Dermis blood vessel endothelial cell (primary cell): ENCODE data around the gene SHKBP1. TPM values are rescaled to one million over a fixed set of nuclear protein-coding genes. Genes with fewer than 3 reads are reported as not detected.
"Not testable (repeated sequence)": the region's sequence is repeated elsewhere in the genome, so short reads cannot be mapped to it uniquely, and the experiment has no call there.

Experiments used
- DNase-seq: peaks from one replicate; pipeline ENCODE4 v3.0.0; 2010
- total RNA-seq: library from RNA; depleted of rRNA; stranded (reverse); fragments of >200 nt; gene quantifications from 2 replicates; pipeline ENCODE4 v1.2.3, GENCODE V29; 2014

SHKBP1 gene
- total RNA-seq, 1 donor from 2014 or later, result 27.7 TPM

DNA sequence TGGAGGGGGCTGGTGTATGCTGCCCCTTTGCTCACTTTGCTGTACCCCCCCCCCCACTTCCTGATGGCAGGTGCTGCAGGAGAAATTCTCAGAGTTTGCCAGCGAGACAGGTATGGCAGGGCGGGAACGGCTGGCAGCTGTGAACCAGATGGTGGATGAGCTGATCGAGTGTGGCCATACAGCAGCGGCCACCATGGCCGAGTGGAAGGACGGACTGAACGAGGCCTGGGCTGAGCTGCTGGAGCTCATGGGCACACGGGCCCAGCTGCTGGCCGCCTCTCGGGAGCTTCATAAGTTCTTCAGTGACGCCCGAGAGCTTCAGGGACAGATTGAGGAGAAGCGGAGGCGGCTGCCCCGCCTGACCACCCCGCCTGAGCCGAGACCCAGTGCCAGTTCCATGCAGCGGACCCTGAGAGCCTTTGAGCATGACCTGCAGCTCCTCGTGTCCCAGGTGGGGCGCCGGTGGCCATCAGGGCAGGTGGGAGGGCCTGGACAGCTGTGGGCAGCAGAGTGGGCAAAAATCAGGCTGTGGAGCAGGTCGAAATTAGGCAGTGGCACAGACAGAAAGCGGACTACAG, 19.6 kb upstream of the SHKBP1 start:
- DNase-seq, result no peak

DNA sequence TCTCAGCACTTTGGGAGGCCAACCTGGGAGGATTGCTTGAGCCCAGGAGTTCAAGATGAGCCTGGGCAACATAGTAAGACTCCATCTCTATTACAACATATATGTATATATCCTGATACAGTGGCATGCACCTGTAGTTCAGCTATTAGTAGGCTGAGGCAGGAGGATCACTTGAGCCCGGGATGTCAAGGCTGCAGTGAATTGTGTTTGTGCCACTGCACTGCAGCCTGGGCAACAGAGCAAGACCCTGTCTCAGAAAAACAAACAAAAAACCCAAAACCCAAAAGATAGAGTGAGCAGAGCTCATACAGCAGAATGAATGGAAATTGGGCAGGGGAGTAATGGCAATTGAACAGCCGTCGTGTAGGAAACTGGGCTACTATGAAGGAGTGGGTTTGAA, 17.3 kb upstream of the SHKBP1 start:
- DNase-seq, result no peak

GRCh38 chr19:40560092-40560507, 16.6 kb upstream of the SHKBP1 start:
- no peak for DNase-seq

GRCh38 chr19:40561947-40562346, 14.7 kb upstream of the SHKBP1 start:
- DNase-seq, result no peak

- DNase-seq, result not testable (repeated sequence)
These were observed 12.1 kb upstream of the SHKBP1 start for GRCh38 chr19:40564535-40564934.

DNA sequence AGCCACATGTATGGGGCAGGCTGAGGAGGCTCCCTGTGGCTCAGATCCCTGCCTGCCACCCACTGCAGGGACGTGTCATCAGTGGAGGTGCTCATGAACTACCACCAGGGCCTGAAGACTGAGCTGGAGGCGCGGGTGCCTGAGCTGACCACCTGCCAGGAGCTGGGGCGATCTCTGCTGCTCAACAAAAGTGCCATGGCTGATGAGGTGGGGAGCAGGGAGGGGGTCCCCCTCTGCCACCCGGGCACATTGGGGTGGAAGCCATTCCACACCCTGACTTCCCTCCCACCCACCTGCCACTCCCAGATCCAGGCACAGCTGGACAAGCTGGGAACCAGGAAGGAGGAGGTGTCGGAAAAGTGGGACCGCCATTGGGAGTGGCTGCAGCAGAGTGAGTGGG, 11.3 kb upstream of the SHKBP1 start:
- DNase-seq, result no peak

GRCh38 chr19:40565910-40566495, 10.7 kb upstream of the SHKBP1 start:
- no peak for DNase-seq

DNA sequence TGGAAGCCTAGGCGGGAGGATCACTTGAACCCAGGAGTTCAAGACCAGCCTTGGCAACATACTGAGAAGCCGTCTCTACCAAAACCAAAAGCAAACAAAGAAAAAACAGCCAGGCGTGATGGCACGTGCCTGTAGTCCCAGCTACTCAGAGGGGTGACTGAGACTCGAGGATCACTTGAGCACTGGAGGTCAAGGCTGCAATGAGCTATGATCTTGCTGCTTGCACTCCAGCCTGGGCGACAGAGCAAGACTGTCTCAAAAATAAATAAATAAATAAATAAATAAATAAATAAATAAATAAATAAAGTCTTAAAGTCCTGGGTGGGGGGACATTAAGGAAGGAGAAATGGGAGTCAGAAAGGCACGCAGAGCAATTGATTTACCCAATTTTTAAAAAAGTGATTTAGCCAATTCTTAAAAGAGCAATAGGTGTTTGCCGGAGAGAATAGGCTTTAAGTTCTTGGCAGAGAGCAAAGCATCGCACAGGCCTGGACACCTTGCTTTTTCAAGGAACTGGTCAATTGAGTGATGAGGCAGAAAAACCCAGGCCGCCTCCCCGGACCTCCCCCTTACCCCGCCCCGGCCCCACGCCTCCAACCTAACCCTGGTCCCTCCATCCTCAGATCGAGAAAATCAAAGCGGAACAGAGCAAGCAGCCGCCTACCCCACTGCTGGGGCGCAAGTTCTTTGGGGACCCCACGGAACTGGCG, 9.5 kb upstream of the SHKBP1 start:
- DNase-seq, result no peak

DNA sequence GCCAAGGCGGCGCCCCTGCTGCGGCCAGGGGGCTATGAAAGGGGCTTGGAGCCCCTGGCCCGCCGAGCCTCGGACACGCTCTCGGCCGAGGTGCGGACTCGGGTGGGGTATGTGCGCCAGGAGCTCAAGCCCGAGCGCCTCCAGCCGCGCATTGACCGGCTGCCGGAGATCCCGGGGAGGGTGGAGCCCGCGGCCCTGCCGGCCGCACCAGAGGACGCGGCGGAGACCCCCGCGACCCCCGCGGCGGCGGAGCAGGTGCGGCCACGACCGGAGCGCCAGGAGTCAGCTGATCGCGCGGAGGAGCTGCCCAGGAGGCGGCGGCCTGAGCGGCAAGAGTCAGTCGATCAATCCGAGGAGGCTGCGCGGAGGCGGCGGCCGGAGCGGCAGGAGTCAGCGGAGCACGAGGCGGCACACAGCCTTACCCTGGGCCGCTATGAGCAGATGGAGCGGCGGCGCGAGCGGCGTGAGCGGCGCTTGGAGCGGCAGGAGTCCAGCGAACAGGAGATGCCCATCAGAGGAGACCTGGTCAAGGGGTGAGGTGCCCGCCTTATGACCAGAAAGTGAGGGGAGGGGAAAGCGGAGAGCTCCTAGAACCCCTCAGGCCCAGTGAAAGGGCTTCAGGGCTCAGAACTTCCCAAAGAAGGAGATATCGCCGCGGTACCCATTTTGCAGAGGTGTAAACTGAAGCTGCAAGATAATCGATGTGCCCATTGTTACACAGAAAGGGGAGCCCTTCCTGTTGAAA, 8.8 kb upstream of the SHKBP1 start:
- no peak for DNase-seq

- peak; percentile 100 for DNase-seq
These were observed 6.2 kb upstream of the SHKBP1 start for GRCh38 chr19:40570313-40571004.

- DNase-seq, result no peak
These were observed 5.7 kb upstream of the SHKBP1 start for GRCh38 chr19:40571005-40571318.

DNA sequence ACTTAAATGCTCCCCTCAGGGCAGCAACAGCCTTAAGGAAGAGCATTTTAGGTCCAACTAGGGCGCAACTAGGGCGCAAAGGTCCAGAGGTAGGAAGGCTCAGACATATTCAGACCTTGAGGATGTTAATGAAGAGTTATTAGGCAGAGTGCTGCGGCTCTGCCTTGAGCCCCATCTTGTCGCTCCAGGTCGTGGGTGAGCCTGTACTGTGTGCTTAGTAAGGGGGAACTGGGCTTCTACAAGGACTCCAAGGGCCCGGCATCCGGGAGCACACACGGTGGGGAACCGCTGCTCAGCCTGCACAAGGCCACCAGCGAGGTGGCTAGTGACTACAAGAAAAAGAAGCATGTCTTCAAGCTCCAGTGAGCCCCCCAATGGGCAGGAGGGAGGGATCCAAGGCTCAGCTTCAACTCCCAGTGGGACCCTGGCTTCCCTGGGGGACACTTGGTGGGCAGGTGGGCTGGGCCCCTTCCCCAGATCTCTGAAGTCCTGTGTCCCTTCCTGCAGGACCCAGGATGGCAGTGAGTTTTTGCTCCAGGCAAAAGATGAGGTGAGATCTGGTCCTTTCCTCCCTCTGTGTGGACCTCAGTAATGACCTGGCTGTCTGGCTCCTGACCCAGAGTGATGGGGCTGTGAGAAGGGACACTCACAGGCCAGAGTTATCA, 4.7 kb upstream of the SHKBP1 start:
- no peak for DNase-seq

DNA sequence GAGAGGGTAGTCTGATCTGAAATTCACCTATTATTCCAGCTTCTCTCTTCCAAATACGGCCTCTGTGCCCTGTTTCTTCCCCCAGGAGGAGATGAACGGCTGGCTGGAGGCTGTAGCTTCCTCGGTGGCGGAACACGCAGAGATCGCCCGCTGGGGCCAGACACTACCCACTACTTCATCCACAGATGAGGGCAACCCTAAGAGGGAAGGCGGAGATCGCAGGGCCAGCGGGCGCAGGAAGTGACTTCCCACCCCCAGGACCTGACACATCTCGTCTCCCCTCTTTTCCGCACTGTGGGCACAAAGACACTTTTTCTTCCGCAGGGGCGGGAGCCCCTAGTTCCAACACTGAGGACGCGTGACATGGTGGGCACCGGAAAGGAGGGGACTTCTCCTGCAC, 1.3 kb upstream of the SHKBP1 start:
- DNase-seq, result no peak

DNA sequence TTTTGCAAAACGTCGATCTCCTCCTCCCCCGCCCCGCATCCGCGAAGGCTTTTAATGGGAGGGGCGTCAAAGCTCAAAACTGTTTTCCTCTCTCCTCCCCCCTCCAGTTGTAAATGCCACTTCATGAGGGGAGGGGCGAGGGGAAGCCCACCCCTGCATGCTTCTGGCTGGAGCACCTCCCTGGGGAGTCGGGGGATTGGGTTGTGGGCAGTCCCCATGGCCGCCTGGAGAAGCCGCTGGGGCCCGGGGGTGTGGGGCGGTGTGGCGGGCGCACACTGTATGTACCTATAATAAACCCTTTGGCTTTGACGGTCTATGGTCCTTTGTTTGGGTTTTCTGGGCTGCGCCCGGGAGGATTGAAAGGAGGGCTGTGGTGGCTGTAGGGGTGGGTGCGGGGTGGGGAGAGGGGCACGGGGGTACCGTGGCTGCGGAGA, 505 bp upstream of the SHKBP1 start:
- DNase-seq, result peak; percentile 32

- DNase-seq, result peak; percentile 48
These were observed 1.8 kb downstream of the SHKBP1 start for GRCh38 chr19:40578442-40578908.

DNA sequence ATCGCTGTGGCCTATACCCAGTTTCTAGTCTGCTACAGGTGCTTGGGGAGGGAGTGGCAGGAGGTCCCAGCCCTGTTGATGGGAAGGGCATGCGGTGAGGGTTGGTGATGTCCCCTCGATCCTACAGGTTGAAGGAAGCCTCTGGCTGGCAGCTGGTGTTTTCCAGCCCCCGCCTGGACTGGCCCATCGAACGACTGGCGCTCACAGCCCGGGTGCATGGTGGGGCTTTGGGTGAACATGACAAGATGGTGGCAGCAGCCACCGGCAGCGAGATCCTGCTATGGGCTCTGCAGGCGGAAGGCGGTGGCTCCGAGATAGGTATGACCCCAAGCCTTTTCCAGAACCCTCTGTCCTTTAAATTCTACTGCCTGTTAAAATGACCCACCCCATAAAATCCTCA, 3.9 kb downstream of the SHKBP1 start:
- DNase-seq, result no peak

GRCh38 chr19:40581531-40581930, 4.9 kb downstream of the SHKBP1 start:
- DNase-seq, result no peak

DNA sequence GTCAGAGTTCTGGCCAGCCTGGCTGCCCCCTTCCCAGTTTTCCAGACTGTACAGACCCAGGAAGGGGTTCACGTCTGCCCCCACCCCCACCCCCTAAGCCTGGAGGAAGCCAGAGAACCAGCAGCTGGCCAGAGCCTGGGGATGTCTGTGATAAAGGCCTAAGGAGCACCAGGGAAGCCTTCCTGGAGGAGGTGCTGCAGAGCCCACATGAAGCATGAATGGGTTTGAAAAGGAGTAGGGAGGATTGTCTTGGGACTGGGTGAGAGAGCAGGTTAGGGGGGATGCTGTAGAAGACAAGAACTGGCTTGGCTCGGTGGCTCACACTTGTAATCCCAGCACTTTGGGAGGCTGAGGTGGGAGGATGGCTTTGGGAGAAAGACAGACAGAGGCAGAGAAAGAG, 5.8 kb downstream of the SHKBP1 start:
- DNase-seq, result no peak

DNA sequence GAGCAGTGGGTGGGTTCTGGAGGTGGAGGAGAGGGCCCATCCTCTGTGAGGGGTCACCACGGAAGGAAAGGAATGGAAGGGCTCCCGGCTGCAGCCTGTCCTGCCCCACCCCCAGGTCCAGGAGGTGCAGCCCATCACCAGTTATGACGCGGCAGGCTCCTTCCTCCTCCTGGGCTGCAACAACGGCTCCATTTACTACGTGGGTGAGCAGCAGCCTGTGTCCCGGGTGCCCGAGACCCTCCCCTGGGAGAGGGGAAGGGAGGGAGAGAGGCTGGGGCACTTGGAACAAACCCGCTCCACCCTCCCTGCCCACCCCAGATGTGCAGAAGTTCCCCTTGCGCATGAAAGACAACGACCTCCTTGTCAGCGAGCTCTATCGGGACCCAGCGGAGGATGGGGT, 6.6 kb downstream of the SHKBP1 start:
- no peak for DNase-seq

- no peak for DNase-seq
These were observed 7.3 kb downstream of the SHKBP1 start for GRCh38 chr19:40584007-40584406.

GRCh38 chr19:40585241-40585981, 8.7 kb downstream of the SHKBP1 start:
- DNase-seq, result peak; percentile 77

GRCh38 chr19:40585982-40586422, 9.3 kb downstream of the SHKBP1 start:
- no peak for DNase-seq
